Glutamatergic neuron (in vitro differentiated cells): ENCODE results near the gene CTDSP2. TPM values are rescaled to one million over a fixed set of nuclear protein-coding genes. Genes with fewer than 3 reads are reported as not detected.
"Not testable (repeated sequence)": the region's sequence is repeated elsewhere in the genome, so short reads cannot be mapped to it uniquely, and the experiment has no call there.

ENCODE experiments used
- DNase-seq: peaks from one replicate; pipeline ENCODE4 v3.0.0; 2022
- H3K27ac Mint-ChIP-seq: one replicate; pipeline ENCODE4 v1.8.0; 2020; ENCODE audit warnings: mild to moderate bottlenecking, mixed read lengths, inconsistent platforms; ENCODE audit not compliant: unreplicated experiment
- H3K27me3 Mint-ChIP-seq: one replicate; pipeline ENCODE4 v1.8.0; 2020; ENCODE audit warnings: mild to moderate bottlenecking, moderate library complexity, mixed read lengths, inconsistent platforms; ENCODE audit not compliant: unreplicated experiment
- H3K36me3 Mint-ChIP-seq: one replicate; pipeline ENCODE4 v1.8.0; 2020; ENCODE audit warnings: mild to moderate bottlenecking, mixed read lengths, inconsistent platforms; ENCODE audit not compliant: unreplicated experiment
- H3K4me1 Mint-ChIP-seq: one replicate; pipeline ENCODE4 v1.8.0; 2020; ENCODE audit warnings: mild to moderate bottlenecking, low read depth, mixed read lengths, inconsistent platforms; ENCODE audit not compliant: unreplicated experiment
- H3K4me3 Mint-ChIP-seq: one replicate; pipeline ENCODE4 v1.8.0; 2020; ENCODE audit warnings: mild to moderate bottlenecking, mixed read lengths, inconsistent platforms; ENCODE audit not compliant: unreplicated experiment
- H3K9me3 Mint-ChIP-seq: one replicate; pipeline ENCODE4 v1.8.0; 2020; ENCODE audit warnings: mild to moderate bottlenecking, moderate library complexity, mixed read lengths, inconsistent platforms; ENCODE audit not compliant: unreplicated experiment
- CTCF ChIP-seq: fragments of 200-600 bp; sonication (generic); IDR thresholded peaks from one replicate; pipeline ENCODE4 v1.5.0; 2021; ENCODE audit not compliant: partially characterized antibody, unreplicated experiment
- total RNA-seq: library from RNA; stranded (reverse); fragmentation: NEBNext Ultra II Directional; extraction: Animal tissue kit (Norgen Biotek cat#: 25700); gene quantifications from one replicate; pipeline ENCODE4 v1.2.1, GENCODE V29; 2021; ENCODE audit not compliant: unreplicated experiment

Gene CTDSP2
- total RNA-seq, 1 donor from 2014 or later: 127 TPM

DNA sequence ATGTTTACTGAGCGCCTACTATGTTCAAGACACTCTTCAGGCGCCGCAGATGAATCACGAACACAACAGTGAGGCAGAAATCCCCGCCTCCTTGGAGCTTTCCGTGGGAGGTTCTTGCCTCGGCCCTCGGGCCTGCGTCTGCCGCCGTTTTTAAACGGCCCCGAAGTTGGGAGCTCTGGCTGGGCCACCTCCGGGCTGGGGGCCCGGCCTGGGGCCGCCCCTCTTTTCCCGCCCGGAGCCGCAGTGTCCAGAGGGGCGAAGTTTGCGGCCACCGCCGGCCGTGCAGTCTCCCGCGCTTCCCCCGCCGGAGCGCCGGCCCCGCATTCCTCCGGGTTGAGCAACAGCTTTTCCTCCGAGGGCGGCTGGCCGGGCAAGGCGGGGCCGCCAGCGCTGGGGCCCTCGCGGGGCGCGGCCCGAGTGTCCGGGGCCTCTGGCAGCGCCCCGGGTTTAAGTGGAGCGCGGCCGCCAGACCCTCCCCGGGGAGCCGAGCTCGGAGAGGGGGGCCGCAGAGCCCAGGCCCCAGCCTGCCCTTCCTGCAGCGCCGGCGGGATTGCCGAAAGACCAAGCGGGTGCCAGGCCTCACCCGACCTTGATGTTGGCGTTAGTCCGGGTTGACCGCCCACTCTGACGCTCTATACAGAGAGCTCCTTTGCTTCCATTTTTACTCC is 18.7 kb upstream of the CTDSP2 start:
- Mint-ChIP-seq H3K36me3 (no peaks in the 10 kb centered on the region), H3K4me1 (peaks cover 37% of the 10 kb centered on the region), H3K27ac (no peak overlapping the region), H3K4me3 (peak overlapping the region; percentile 83), H3K27me3 (peaks cover 18% of the 10 kb centered on the region), H3K9me3 (peaks cover 18% of the 10 kb centered on the region)
- peak; percentile 54 for DNase-seq
- TF ChIP-seq CTCF: no peak

- no peak for TF ChIP-seq CTCF
Measured at GRCh38 chr12:57864442-57865083, 18.0 kb upstream of the CTDSP2 start.

GRCh38 chr12:57863676-57864075 is 17.1 kb upstream of the CTDSP2 start:
- no peaks in the 10 kb centered on the region for H3K36me3 Mint-ChIP-seq
- H3K27me3 Mint-ChIP-seq: peaks cover 10% of the 10 kb centered on the region
- H3K27ac Mint-ChIP-seq: no peak overlapping the region
- peaks cover 9% of the 10 kb centered on the region for H3K9me3 Mint-ChIP-seq
- H3K4me1 Mint-ChIP-seq: peaks cover 34% of the 10 kb centered on the region
- DNase-seq: no peak
- H3K4me3 Mint-ChIP-seq: no peak overlapping the region
- TF ChIP-seq CTCF: no peak

More at GRCh38 chr12:57864442-57865083, 18.0 kb upstream of the CTDSP2 start:
- H3K36me3 Mint-ChIP-seq: no peaks in the 10 kb centered on the region
- no peak for DNase-seq
- peaks cover 40% of the 10 kb centered on the region for H3K4me1 Mint-ChIP-seq
- H3K27me3 Mint-ChIP-seq: peaks cover 18% of the 10 kb centered on the region
- H3K27ac Mint-ChIP-seq: no peak overlapping the region
- peaks cover 18% of the 10 kb centered on the region for H3K9me3 Mint-ChIP-seq
- H3K4me3 Mint-ChIP-seq: peak overlapping the region; percentile 60

DNA sequence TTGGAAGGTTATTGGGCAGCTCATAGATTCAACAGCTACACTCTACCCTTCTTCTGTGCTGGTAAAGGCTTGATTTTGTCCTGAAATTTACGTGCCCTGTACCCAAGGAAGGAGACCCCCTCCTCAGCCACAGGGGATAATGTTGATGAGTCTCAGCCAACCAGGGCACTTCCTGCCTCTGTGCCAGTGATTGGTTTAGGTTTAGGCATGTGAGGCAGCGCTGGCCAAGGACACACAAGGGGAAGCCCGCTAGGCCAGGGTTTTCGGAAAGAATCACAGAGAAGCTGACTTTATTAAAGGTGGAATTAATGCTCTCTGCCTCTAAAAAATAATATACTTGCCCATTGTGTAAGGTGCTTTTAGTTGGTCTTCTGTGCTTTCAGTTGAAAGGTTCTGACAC is 15.4 kb upstream of the CTDSP2 start:
- Mint-ChIP-seq H3K4me1 (peaks cover 22% of the 10 kb centered on the region), H3K4me3 (no peak overlapping the region), H3K27ac (no peak overlapping the region), H3K9me3 (peaks cover 4% of the 10 kb centered on the region), H3K36me3 (peaks cover 3% of the 10 kb centered on the region), H3K27me3 (peaks cover 6% of the 10 kb centered on the region)
- no peak for DNase-seq
- TF ChIP-seq CTCF: no peak

- not testable (repeated sequence) for H3K4me3 Mint-ChIP-seq, H3K27ac Mint-ChIP-seq, DNase-seq, H3K27me3 Mint-ChIP-seq, H3K9me3 Mint-ChIP-seq, H3K36me3 Mint-ChIP-seq
- H3K4me1 Mint-ChIP-seq: peaks cover 24% of the 10 kb centered on the region
Measured at GRCh38 chr12:57860883-57861282, 14.4 kb upstream of the CTDSP2 start.
